GM23338 (cell line): ENCODE data around the gene NEFH. TPM values are rescaled to one million over a fixed set of nuclear protein-coding genes. Genes with fewer than 3 reads are reported as not detected.

Source experiments
- ATAC-seq: fragments of 200-7000 bp; cut with Tn5 transposase; 3 replicates; pipeline ENCODE4 v1.9.1; 2020
- DNase-seq: peaks from one replicate; pipeline ENCODE4 v3.0.0-alpha.2; 2015; ENCODE audit warnings: low spot score
- H2AFZ ChIP-seq: fragments of 200-600 bp; sonication (generic); 2 replicates; pipeline ENCODE4 v1.8.0; 2016; ENCODE audit warnings: antibody characterized with exemption, mild to moderate bottlenecking, moderate library complexity
- H3F3A ChIP-seq: fragments of 200-600 bp; sonication (generic); replicated peaks from 2 replicates; pipeline ENCODE4 v1.8.0; 2017; ENCODE audit warnings: antibody characterized with exemption, mixed run types, low read depth
- H3K27ac ChIP-seq: fragments of 200-600 bp; sonication (generic); 2 replicates; pipeline ENCODE4 v1.6.1; 2016; ENCODE audit warnings: low read depth
- H3K27me3 ChIP-seq: fragments of 200-600 bp; sonication (generic); 2 replicates; pipeline ENCODE4 v1.8.0; 2016; ENCODE audit warnings: mild to moderate bottlenecking, mixed run types, moderate library complexity; ENCODE audit not compliant: insufficient read depth
- H3K36me3 ChIP-seq: fragments of 200-600 bp; sonication (generic); 2 replicates; pipeline ENCODE4 v1.8.0; 2016; ENCODE audit warnings: mild to moderate bottlenecking; ENCODE audit not compliant: insufficient read depth
- H3K4me1 ChIP-seq: fragments of 200-600 bp; sonication (generic); 2 replicates; pipeline ENCODE4 v1.8.0; 2016; ENCODE audit warnings: mild to moderate bottlenecking, moderate library complexity; ENCODE audit not compliant: insufficient read depth
- H3K4me2 ChIP-seq: fragments of 200-600 bp; sonication (generic); 2 replicates; pipeline ENCODE4 v1.7.1; 2017; ENCODE audit warnings: mixed run types
- H3K4me3 ChIP-seq: fragments of 200-600 bp; sonication (generic); 2 replicates; pipeline ENCODE4 v1.6.1; 2016; ENCODE audit warnings: mixed run types
- H3K79me2 ChIP-seq: fragments of 200-600 bp; sonication (generic); replicated peaks from 2 replicates; pipeline ENCODE4 v1.8.0; 2017; ENCODE audit warnings: mild to moderate bottlenecking; ENCODE audit not compliant: insufficient read depth
- H3K9me2 ChIP-seq: fragments of 200-600 bp; sonication (generic); 2 replicates; pipeline ENCODE4 v1.8.0; 2017; ENCODE audit not compliant: insufficient read depth
- H4K20me1 ChIP-seq: fragments of 200-600 bp; sonication (generic); replicated peaks from 2 replicates; pipeline ENCODE4 v1.8.0; 2017; ENCODE audit warnings: mild to moderate bottlenecking; ENCODE audit not compliant: insufficient read depth
- H3K27ac Mint-ChIP-seq: 2 replicates; pipeline ENCODE4 v1.8.0; 2020; ENCODE audit warnings: inconsistent platforms, mild to moderate bottlenecking, moderate library complexity, mixed read lengths
- H3K27me3 Mint-ChIP-seq: 3 replicates; pipeline ENCODE4 v1.8.0; 2022; ENCODE audit warnings: low read depth, mild to moderate bottlenecking, moderate library complexity, mixed read lengths, inconsistent platforms; ENCODE audit not compliant: insufficient read depth, poor library complexity
- H3K36me3 Mint-ChIP-seq: 3 replicates; pipeline ENCODE4 v1.8.0; 2021; ENCODE audit warnings: low read depth, mild to moderate bottlenecking, inconsistent platforms, moderate library complexity, mixed read lengths
- H3K4me1 Mint-ChIP-seq: 3 replicates; pipeline ENCODE4 v1.8.0; 2020; ENCODE audit warnings: mild to moderate bottlenecking, inconsistent platforms, mixed read lengths
- H3K4me3 Mint-ChIP-seq: 3 replicates; pipeline ENCODE4 v1.8.0; 2021; ENCODE audit warnings: moderate library complexity, mild to moderate bottlenecking, inconsistent platforms, mixed read lengths
- H3K9me3 Mint-ChIP-seq: 3 replicates; pipeline ENCODE4 v1.8.0; 2020; ENCODE audit warnings: moderate library complexity, mild to moderate bottlenecking, inconsistent platforms, mixed read lengths
- JUNB ChIP-seq: IDR thresholded peaks from one replicate; pipeline ENCODE4 v1.6.1; 2016; ENCODE audit warnings: antibody characterized with exemption; ENCODE audit not compliant: unreplicated experiment
- POLR2AphosphoS5 ChIP-seq: IDR thresholded peaks from 2 replicates; pipeline ENCODE4 v1.6.1; 2016; ENCODE audit warnings: antibody characterized with exemption, low read depth
- STAT1 ChIP-seq: IDR thresholded peaks from one replicate; pipeline ENCODE4 v1.6.1; 2016; ENCODE audit warnings: antibody characterized with exemption; ENCODE audit not compliant: unreplicated experiment
- ZNF114 ChIP-seq: fragments of 250-450 bp; sonication (Bioruptor Pico); IDR thresholded peaks from 2 replicates; pipeline ENCODE4 v1.5.0; 2020; ENCODE audit warnings: mild to moderate bottlenecking, moderate library complexity
- ZNF331 ChIP-seq: fragments of 250-450 bp; sonication (Bioruptor Pico); IDR thresholded peaks from 2 replicates; pipeline ENCODE4 v1.5.0; 2020; ENCODE audit warnings: low read depth, mild to moderate bottlenecking, moderate library complexity
- polyA plus RNA-seq: library from polyadenylated mRNA; unstranded; fragments of >200 nt; fragmentation: Nextera tagmentation; extraction: Ambion mirVana; gene quantifications from 2 replicates; pipeline ENCODE4 v1.2.1, GENCODE V29; 2016
- total RNA-seq: library from RNA; depleted of rRNA; stranded (reverse); fragments of >200 nt; shearing (Covaris generic); gene quantifications from 2 replicates; pipeline ENCODE4 v1.2.3, GENCODE V29; 2014; rRNA removed
- TF ChIP-seq, protein P1 (sequence below): IDR thresholded peaks from 2 replicates; pipeline ENCODE4 v1.6.1; 2016; ENCODE audit warnings: antibody characterized with exemption

Gene NEFH
- total and polyA plus RNA-seq, 2 experiments from 2014 or later = 2.4 to 6.3 TPM

DNA sequence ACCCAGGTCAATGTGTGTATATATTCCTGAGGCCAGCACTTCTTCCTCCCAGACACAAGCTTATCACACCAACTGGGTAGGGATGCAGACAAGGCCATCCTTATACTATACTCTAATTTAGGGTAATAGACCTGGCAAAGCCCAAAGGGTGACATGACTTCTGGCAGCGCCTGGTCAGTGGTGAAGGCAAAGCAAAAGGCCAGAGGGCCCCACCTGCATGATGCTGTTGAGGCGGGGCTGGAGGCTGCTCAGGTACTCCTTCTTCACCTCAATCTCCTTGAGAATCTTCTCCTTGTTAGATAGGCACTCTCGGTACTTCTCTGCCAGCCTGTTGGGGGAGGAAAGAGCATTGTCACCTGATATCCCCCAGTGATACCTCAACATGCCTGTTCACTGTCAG is 56.4 kb downstream of the NEFH start (continued):
- TF ChIP-seq, protein P1, sequence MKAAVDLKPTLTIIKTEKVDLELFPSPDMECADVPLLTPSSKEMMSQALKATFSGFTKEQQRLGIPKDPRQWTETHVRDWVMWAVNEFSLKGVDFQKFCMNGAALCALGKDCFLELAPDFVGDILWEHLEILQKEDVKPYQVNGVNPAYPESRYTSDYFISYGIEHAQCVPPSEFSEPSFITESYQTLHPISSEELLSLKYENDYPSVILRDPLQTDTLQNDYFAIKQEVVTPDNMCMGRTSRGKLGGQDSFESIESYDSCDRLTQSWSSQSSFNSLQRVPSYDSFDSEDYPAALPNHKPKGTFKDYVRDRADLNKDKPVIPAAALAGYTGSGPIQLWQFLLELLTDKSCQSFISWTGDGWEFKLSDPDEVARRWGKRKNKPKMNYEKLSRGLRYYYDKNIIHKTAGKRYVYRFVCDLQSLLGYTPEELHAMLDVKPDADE = no peak
- TF ChIP-seq JUNB = no peak

DNA sequence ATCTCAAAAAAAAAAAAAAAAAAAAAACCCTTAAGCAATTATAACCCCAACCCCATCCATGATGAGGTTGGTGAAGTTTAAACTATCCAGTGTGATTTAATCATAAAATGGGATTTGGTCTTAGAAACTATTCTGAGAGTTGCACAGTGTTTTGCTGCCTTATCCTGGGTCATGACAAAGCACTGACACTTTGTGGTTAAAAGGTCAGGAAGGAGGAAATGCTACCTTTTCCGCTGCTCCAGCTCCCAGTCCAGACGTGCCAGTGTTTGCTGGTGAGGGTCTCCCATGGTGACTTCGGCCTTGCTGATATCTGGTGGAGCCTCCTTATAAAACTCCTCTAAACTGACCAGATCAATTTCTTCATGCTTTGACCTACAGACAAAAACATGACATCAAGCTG is 59.1 kb downstream of the NEFH start:
- Histone ChIP-seq H4K20me1 (peaks cover 3% of the 10 kb centered on the region; the same call in 1 of the 2 replicates), H2AFZ (no peak overlapping the region), H3K4me1 (no peaks in the 10 kb centered on the region), H3K4me2 (no peak overlapping the region), H3K9me2 (no peaks in the 10 kb centered on the region), H3K79me2 (no peaks in the 10 kb centered on the region), H3K27me3 (no peaks in the 10 kb centered on the region), H3K27ac (no peak overlapping the region), H3K36me3 (peaks cover 47% of the 10 kb centered on the region), H3K4me3 (no peak overlapping the region), H3F3A (no peaks in the 10 kb centered on the region)
- Mint-ChIP-seq H3K4me1 (no peaks in the 10 kb centered on the region), H3K9me3 (no peaks in the 10 kb centered on the region), H3K36me3 (peaks cover 87% of the 10 kb centered on the region), H3K4me3 (no peak overlapping the region), H3K27me3 (no peaks in the 10 kb centered on the region), H3K27ac (no peak overlapping the region)
- TF ChIP-seq STAT1 (no peak), JUNB (no peak), ZNF331 (CRISPR knock-in tag) (no peak), ZNF114 (CRISPR knock-in tag) (no peak), POLR2AphosphoS5 (no peak)
- DNase-seq (no peak), ATAC-seq (no peak)

Other genes with a start within 250 kb of the NEFH start
- gene RHBDD3, start 212.2 kb upstream of the NEFH start, total RNA-seq = 95.6 and 115 TPM in 2 replicates
- gene RHBDD3, start 212.2 kb upstream of the NEFH start, polyA plus RNA-seq = 55.0 and 60.3 TPM in 2 replicates
- gene EWSR1, start 211.9 kb upstream of the NEFH start, total RNA-seq = 390 and 427 TPM in 2 replicates
- gene EWSR1, start 211.9 kb upstream of the NEFH start, polyA plus RNA-seq = 382 and 391 TPM in 2 replicates
- 4.9 and 9.5 TPM in 2 replicates for gene GAS2L1, start 173.6 kb upstream of the NEFH start, total RNA-seq
- gene GAS2L1, start 173.6 kb upstream of the NEFH start, polyA plus RNA-seq = 3.7 and 5.2 TPM in 2 replicates
- gene RASL10A, start 164.5 kb upstream of the NEFH start, total RNA-seq = 0.54 and 3.0 TPM in 2 replicates
- 0.99 and 1.6 TPM in 2 replicates for gene RASL10A, start 164.5 kb upstream of the NEFH start, polyA plus RNA-seq
- 67.5 and 74.4 TPM in 2 replicates for gene AP1B1, start 91.6 kb upstream of the NEFH start, total RNA-seq
- 19.5 TPM in 2 replicates for gene AP1B1, start 91.6 kb upstream of the NEFH start, polyA plus RNA-seq
- gene RFPL1, start 41.6 kb upstream of the NEFH start, total RNA-seq = not detected in 2 replicates
- not detected in 2 replicates for gene RFPL1, start 41.6 kb upstream of the NEFH start, polyA plus RNA-seq
- 50.3 and 53.4 TPM in 2 replicates for gene THOC5, start 73.5 kb downstream of the NEFH start, total RNA-seq
- 24.3 and 24.6 TPM in 2 replicates for gene THOC5, start 73.5 kb downstream of the NEFH start, polyA plus RNA-seq
- 136 and 154 TPM in 2 replicates for gene NIPSNAP1, start 100.9 kb downstream of the NEFH start, total RNA-seq
- 72.0 and 80.3 TPM in 2 replicates for gene NIPSNAP1, start 100.9 kb downstream of the NEFH start, polyA plus RNA-seq
- gene NF2, start 123.4 kb downstream of the NEFH start, total RNA-seq = 50.6 and 54.5 TPM in 2 replicates
- 14.4 and 15.0 TPM in 2 replicates for gene NF2, start 123.4 kb downstream of the NEFH start, polyA plus RNA-seq
- gene CABP7, start 239.8 kb downstream of the NEFH start, total RNA-seq = 0.24 and 0.35 TPM in 2 replicates
- gene CABP7, start 239.8 kb downstream of the NEFH start, polyA plus RNA-seq = 0.06 and 0.23 TPM in 2 replicates